Kidney (tissue), 14 donors: ENCODE data around the gene GTPBP3. TPM values are rescaled to one million over a fixed set of nuclear protein-coding genes. Genes with fewer than 3 reads are reported as not detected.

Source experiments
- DNase-seq, 5 donors: peaks; one replicate each; pipeline ENCODE4 v3.0.0-alpha.2; 2013 to 2020
- FAIRE-seq: peaks from 2 replicates; lab custom pipeline; 2012; peaks lifted over from hg19 to GRCh38; lab: Jason Lieb, UNC
- H3K27ac ChIP-seq, 2 donors: one replicate each; pipeline ENCODE4 v1.7.0; 2013; ENCODE audit warnings: low read depth in 2 of 2, low read length in 2 of 2, inconsistent platforms in 1 of 2
- H3K27me3 ChIP-seq: one replicate; pipeline ENCODE4 v1.7.1; 2013; ENCODE audit warnings: low read length, inconsistent platforms; ENCODE audit not compliant: control insufficient read depth, insufficient read depth
- H3K36me3 ChIP-seq, 3 donors: one replicate each; pipeline versions ENCODE4 v1.7.0 to v1.7.1; 2013; ENCODE audit warnings: low read length in 3 of 3, control low read depth in 1 of 3, inconsistent platforms in 1 of 3; ENCODE audit not compliant: insufficient read depth in 3 of 3, control insufficient read depth in 2 of 3
- H3K4me1 ChIP-seq, 3 donors: one replicate each; pipeline versions ENCODE4 v1.7.0 to v1.7.1; 2013; ENCODE audit warnings: low read length in 3 of 3, inconsistent platforms in 1 of 3, low read depth in 1 of 3; ENCODE audit not compliant: control insufficient read depth in 2 of 3, insufficient read depth in 2 of 3
- H3K4me3 ChIP-seq, 3 donors: one replicate each; pipeline versions ENCODE4 v1.7.0 to v1.8.1; 2013; ENCODE audit warnings: low read length in 3 of 3, control low read depth in 1 of 3, inconsistent platforms in 1 of 3
- H3K9ac ChIP-seq, 3 donors: one replicate each; pipeline versions ENCODE4 v1.7.0 to v1.7.1; 2013; ENCODE audit warnings: low read length in 3 of 3, control low read depth in 1 of 3, inconsistent platforms in 1 of 3
- H3K9me3 ChIP-seq, 3 donors: one replicate each; pipeline versions ENCODE4 v1.7.0 to v1.7.1; 2013; ENCODE audit warnings: low read length in 3 of 3, control low read depth in 1 of 3, inconsistent platforms in 1 of 3; ENCODE audit not compliant: control insufficient read depth in 2 of 3, insufficient read depth in 1 of 3
- CTCF ChIP-seq: IDR thresholded peaks from 3 replicates; pipeline ENCODE4 v1.5.1; 2012; ENCODE audit warnings: mild to moderate bottlenecking, moderate library complexity, borderline replicate concordance; ENCODE audit not compliant: insufficient read depth; ENCODE audit errors: extremely low read depth
- intact Hi-C: fragments of 100-400 bp; cut with DNase I; formaldehyde crosslinking; loops from one replicate; pipeline ENCODE4 v1.11.1; 2022
- polyA plus RNA-seq: library from polyadenylated mRNA; stranded (reverse); fragments of 350-450 nt; fragmentation: Illumina TruSeq; extraction: RNeasy Lipid Tissue Mini Kit (QIAGEN cat#74804); gene quantifications from one replicate; pipeline ENCODE4 v1.2.3, GENCODE V29; 2014; ENCODE audit warnings: low read depth, low replicate concordance; ENCODE audit not compliant: insufficient read depth
- total RNA-seq: library from RNA; stranded (reverse); fragmentation: NEBNext Ultra II Directional; extraction: Animal tissue kit (Norgen Biotek cat#: 25700); gene quantifications from one replicate; pipeline ENCODE4 v1.2.1, GENCODE V29; 2021
- donor health status: control.
- donor health status: control.
- donor health status: control.
- donor health status: control.
- donor health status: control.
- donor health status: DM: yes; HTN: yes; CAD: no.
- donor health status: Normal renal cell carcinoma (clear cell type).

The GTPBP3 gene
- total and polyA plus RNA-seq, 2 donors from 2014 or later, result 11.0 to 20.4 TPM

- Histone ChIP-seq H3K9me3 (no peaks in the 10 kb centered on the region), H3K27me3 (no peaks in the 10 kb centered on the region), H3K4me3 (no peak overlapping the region), H3K36me3 (peaks cover 0 to 17% (median 4%) of the 10 kb centered on the region in 3 donors), H3K4me1 (peaks cover 0 to 16% (median 6%) of the 10 kb centered on the region in 3 donors), H3K9ac (no peak overlapping the region), H3K27ac (no peak overlapping the region)
- FAIRE-seq (no peak), DNase-seq (no peak)
- TF ChIP-seq CTCF, result no peak
- intact Hi-C loops, result no loop called here
Measured at GRCh38 chr19:17314007-17314593, 23.3 kb upstream of the GTPBP3 start.

GRCh38 chr19:17318966-17319365 lies 18.4 kb upstream of the GTPBP3 start:
- H3K27me3 ChIP-seq, result no peaks in the 10 kb centered on the region
- DNase-seq, result no peak
- no peak overlapping the region for H3K9ac ChIP-seq
- no peaks in the 10 kb centered on the region for H3K4me1 ChIP-seq
- no peaks in the 10 kb centered on the region for H3K9me3 ChIP-seq
- peaks cover 0 to 16% (median 9%) of the 10 kb centered on the region in 3 donors for H3K36me3 ChIP-seq
- H3K27ac ChIP-seq, result no peak overlapping the region
- no peak for TF ChIP-seq CTCF
- intact Hi-C loops, result no loop called here
- H3K4me3 ChIP-seq, result no peak overlapping the region
- FAIRE-seq, result no peak

- no peaks in the 10 kb centered on the region for H3K27me3 ChIP-seq
- intact Hi-C loops, result no loop called here
- H3K9ac ChIP-seq, result no peak overlapping the region
- H3K4me3 ChIP-seq, result no peak overlapping the region
- DNase-seq, result no peak
- H3K27ac ChIP-seq, result no peak overlapping the region
- H3K9me3 ChIP-seq, result no peaks in the 10 kb centered on the region
- no peak for FAIRE-seq
- no peaks in the 10 kb centered on the region for H3K4me1 ChIP-seq
- H3K36me3 ChIP-seq, result peaks cover 0 to 9% (median 7%) of the 10 kb centered on the region in 3 donors
- no peak for TF ChIP-seq CTCF
Measured at GRCh38 chr19:17319473-17320238, 17.7 kb upstream of the GTPBP3 start.
